GM19467 (cell line): ENCODE data around the gene GPR160.

Experiments used
- ATAC-seq: cut with Tn5 transposase; IDR thresholded peaks from one replicate; pipeline ENCODE4 v1.9.1; 2021; ENCODE audit warnings: mild to moderate bottlenecking, moderate library complexity; ENCODE audit not compliant: unreplicated experiment

The GPR160 gene

GRCh38 chr3:170063691-170064090 is 25.9 kb downstream of the GPR160 start:
- ATAC-seq: no peak

- no peak for ATAC-seq
Measured at GRCh38 chr3:170064108-170064507, 26.3 kb downstream of the GPR160 start.

GRCh38 chr3:170075441-170076091 is 37.8 kb downstream of the GPR160 start:
- ATAC-seq: no peak

GRCh38 chr3:170076715-170077238 is 39.0 kb downstream of the GPR160 start:
- ATAC-seq: no peak

- ATAC-seq: no peak
Measured at GRCh38 chr3:170077361-170077760, 39.6 kb downstream of the GPR160 start.

GRCh38 chr3:170078620-170079281 is 41.0 kb downstream of the GPR160 start:
- ATAC-seq: no peak

- no peak for ATAC-seq
Measured at GRCh38 chr3:170079536-170080165, 41.9 kb downstream of the GPR160 start.

GRCh38 chr3:170080605-170081004 is 42.8 kb downstream of the GPR160 start:
- no peak for ATAC-seq

GRCh38 chr3:170081079-170081741 is 43.4 kb downstream of the GPR160 start:
- ATAC-seq: no peak

- no peak for ATAC-seq
Measured at GRCh38 chr3:170083343-170083742, 45.5 kb downstream of the GPR160 start.

- ATAC-seq: no peak
Measured at GRCh38 chr3:170085396-170085795, 47.6 kb downstream of the GPR160 start.

GRCh38 chr3:170089862-170090600 is 52.2 kb downstream of the GPR160 start:
- ATAC-seq: no peak

GRCh38 chr3:170090601-170090981 is 52.8 kb downstream of the GPR160 start:
- ATAC-seq: no peak

GRCh38 chr3:170092907-170093306 is 55.1 kb downstream of the GPR160 start:
- ATAC-seq: no peak

GRCh38 chr3:170095771-170096170 is 58.0 kb downstream of the GPR160 start:
- ATAC-seq: no peak

- ATAC-seq: no peak
Measured at GRCh38 chr3:170096342-170096741, 58.5 kb downstream of the GPR160 start.

GRCh38 chr3:170098753-170099152 is 61.0 kb downstream of the GPR160 start:
- ATAC-seq: no peak

- ATAC-seq: no peak
Measured at GRCh38 chr3:170100944-170101343, 63.1 kb downstream of the GPR160 start.

- ATAC-seq: no peak
Measured at GRCh38 chr3:170102431-170102830, 64.6 kb downstream of the GPR160 start.

GRCh38 chr3:170107941-170108340 is 70.1 kb downstream of the GPR160 start:
- ATAC-seq: no peak

GRCh38 chr3:170108955-170109354 is 71.2 kb downstream of the GPR160 start:
- ATAC-seq: no peak
